NCI-H345 treated with DMSO at 0.1 percent for 48 hours (cell line): ENCODE measurements around the gene CDH4.

Experiments used
- DNase-seq: peaks from one replicate; lab custom pipeline; 2025; ENCODE audit not compliant: unreplicated experiment; lab: John Stamatoyannopoulos, UW

The CDH4 gene

GRCh38 chr20:61300293-61300692 is 48.2 kb downstream of the CDH4 start:
- DNase-seq, result no peak

DNA sequence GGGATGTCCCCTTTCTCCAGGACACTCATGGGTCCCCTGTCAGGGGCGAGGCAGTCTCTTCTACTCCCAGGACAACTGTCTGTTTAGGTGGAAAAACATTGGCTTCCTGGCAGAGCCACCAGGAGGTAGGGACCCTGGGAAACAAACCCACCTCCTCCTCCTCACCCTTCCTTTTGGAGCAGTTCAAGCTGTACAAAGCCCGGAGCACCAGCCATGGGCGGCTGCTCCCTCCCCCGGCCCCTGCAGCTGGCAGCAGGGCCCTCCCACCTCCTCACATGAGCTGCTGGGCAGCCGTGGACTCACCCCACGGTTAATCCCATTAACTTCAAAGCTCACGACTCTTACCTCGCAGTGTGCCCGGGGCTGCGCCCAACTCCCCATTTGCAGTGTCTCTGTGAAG is 48.6 kb downstream of the CDH4 start:
- DNase-seq, result no peak

DNA sequence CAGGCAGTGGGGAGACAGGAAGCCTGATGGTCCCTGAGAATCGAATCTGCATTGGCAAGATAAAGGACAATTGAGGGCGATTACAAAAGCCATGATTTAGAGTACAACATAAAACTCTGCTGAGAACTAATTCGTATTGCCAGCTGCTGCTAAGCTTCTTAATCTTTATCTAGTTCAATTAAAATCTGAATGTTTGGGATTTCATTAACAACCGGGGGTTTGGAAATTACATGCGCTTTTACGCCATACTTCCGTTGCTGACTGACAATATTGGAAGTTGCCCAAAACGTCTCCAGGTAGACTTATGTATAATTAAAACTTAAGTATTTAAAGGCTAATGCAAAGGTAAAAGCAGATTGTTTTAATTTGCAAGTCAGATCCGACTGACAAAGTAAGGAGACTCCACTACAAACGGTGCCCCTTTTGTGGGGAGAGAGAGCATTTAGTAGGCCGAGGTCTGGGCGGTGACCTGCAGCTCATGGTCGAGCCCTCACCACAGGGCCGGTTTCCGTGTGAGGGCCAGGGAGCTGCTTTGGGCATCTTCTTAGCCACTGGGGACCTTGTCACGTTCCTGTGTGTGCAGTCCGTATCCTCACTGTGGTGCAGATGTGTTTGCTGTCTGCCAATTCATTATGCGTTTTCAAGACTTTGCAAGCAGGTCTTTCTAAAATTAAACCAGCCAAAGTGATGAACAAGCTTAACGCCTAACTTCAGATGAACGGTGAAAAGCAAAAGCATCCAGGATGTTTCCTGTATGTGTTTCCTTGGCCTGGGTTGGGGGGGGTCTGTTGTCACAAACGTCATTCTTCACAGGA is 49.9 kb downstream of the CDH4 start:
- no peak for DNase-seq

GRCh38 chr20:61303217-61303616 is 51.2 kb downstream of the CDH4 start:
- DNase-seq, result no peak

- no peak for DNase-seq
These were observed 51.6 kb downstream of the CDH4 start for GRCh38 chr20:61303675-61304074.

GRCh38 chr20:61304750-61305149 is 52.7 kb downstream of the CDH4 start:
- no peak for DNase-seq

GRCh38 chr20:61306937-61307475 is 54.9 kb downstream of the CDH4 start:
- DNase-seq, result no peak

- DNase-seq, result no peak
These were observed 55.8 kb downstream of the CDH4 start for GRCh38 chr20:61307686-61308476.

GRCh38 chr20:61308477-61308774 is 56.4 kb downstream of the CDH4 start:
- DNase-seq, result no peak

GRCh38 chr20:61310954-61311353 is 58.9 kb downstream of the CDH4 start:
- no peak for DNase-seq

DNA sequence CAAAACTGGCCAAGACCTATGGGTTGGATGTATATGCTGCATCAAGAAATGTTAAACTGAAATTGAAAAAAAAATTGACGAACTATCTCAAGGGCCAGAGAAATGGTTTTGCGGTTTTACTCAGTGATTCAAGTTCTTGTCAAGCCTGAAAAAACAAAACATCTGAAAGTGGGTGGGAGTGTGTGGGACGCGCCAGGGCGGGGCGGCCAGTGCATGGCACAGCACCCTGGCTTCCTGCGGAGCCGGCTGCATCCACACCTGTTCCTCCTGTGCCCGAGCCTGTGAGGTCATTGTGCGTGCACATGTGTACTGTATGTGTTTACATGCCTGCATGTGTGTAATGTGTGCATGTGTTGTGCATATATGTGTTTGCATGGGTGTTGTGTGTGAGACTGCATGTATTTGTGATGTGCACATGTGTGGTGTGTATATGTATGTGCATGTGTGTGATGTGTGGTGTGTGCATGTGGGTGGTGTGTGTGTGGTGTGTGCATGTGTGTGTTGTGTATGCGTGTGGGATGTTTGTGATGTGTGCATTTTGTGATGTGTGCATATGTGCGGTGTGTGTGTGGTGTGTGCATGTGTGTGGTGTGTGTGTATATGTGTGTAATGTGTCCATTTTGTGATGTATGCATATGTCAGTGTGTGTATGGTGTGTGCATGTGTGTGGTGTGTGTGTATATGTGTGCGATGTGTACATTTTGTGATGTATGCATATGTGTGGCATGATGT is 59.8 kb downstream of the CDH4 start:
- DNase-seq, result no peak

GRCh38 chr20:61312925-61313324 is 60.9 kb downstream of the CDH4 start:
- DNase-seq, result no peak

GRCh38 chr20:61313396-61313795 is 61.3 kb downstream of the CDH4 start:
- DNase-seq, result no peak

DNA sequence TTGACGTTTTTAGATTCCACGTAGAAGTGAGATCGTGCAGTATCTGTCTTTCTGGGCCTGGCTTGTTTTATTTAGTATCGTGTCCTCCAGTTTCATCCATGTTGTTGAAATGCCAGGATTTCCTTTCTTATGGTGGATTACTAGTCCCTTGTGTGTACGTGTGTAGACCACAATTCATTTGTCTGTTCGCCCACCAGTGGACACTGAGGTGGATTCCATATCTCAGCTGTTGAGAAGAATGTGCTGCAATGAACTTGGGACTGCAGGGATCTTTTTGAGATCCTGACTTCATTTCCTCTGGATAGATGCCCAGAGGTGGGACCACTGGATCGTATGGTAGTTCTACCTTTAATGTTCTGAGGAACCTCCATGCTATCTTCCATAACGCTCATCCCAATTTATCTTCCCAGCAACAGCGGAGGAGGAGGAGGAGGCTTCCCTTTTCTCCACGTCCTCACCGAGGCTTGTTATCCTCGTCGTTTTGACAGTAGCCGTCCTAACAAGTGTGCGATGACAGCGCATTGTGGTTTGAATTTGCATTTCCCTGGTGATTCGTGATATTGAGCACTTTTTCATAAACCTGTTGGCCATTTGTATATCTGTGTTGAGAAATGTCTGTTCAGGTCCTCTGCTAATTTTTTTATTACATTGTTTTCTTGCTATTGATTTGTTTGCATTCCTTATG is 62.4 kb downstream of the CDH4 start:
- DNase-seq, result no peak

GRCh38 chr20:61315319-61315718 is 63.3 kb downstream of the CDH4 start:
- DNase-seq, result no peak

GRCh38 chr20:61316346-61316745 is 64.3 kb downstream of the CDH4 start:
- DNase-seq, result no peak

GRCh38 chr20:61317966-61318530 is 66.0 kb downstream of the CDH4 start:
- no peak for DNase-seq

DNA sequence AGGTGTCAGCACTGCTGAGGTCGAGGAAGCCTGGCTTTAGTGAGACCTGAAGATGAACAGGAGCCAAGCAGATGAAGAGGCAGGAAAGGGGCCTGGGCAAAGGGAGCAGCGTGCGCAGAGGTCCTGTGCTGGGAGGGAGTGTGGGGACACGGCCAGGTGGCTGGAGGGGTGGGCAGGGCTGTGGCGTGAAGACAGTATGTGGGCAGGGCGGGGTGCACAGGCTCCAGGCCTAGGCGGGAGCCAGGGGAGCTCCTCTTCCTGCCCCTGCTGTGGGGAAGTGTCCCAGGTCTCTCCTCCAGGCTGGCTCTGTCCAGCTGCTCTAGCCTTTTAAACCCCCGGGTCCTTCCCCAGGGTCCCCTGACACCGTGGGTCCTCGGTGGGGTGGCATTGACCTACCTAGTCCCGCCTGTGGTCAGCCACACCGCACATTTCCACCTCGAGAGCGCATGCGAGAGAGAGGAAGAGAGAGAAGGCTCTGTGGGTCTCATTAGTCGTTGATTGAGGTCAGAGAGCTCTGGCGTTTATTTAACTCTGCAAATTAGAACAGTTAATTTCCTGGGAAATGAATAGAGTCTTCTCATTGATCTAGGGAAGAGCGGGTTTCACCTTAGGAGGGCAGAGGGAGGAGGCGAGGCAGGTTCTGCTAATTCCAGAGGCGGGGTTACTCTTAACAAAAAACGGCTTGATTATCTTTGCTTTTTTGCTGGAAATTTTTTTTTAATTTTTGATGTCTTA is 68.8 kb downstream of the CDH4 start:
- DNase-seq, result no peak

DNA sequence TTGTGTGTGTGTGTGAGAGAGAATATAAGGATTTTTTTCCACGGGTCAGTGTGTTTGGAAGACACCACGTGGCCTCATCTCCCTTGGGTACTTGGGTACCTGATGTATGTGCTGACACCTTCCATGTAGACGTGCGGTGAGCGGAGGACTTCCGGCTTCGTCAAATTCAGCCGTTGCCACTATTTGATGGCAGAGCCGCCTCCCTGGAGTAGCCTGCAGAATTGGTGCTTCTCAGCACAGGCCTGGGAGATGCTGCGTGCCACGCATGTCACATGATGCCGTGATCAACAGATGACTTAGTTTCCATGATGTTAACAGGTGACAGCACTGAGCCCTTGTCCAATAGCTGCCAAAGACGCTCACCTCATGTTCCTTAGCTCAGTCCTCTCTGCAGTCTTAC is 69.4 kb downstream of the CDH4 start:
- DNase-seq, result no peak
